ENCODE data around the gene CBY1.

Gene CBY1

DNA sequence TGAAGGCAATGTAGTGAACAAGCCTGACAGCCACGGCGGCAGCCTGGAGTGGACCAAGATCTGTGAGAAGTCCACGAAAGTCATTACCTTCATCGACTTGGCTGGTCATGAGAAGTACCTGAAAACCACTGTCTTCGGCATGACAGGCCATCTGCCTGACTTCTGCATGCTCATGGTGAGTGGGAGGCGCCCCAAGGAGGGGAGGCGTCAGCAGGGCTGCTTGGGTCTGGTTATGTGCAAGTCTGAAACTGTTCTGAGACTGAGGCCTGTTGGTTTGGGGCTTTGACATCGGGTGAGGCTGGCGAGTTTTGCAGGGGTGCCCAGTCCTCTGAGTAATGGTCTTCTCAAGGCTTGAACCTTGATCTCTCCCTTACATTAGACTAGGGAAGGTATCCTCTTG is 60.4 kb downstream of the CBY1 start:
- TF ChIP-seq CTCF (conservative IDR thresholded peaks at IDR 0.05; ENCODE audit: low read depth) = no peak
- POLR2A ChIA-PET (ENCODE audit: low non-redundant PET) = no interaction called here
- peak overlapping the region; percentile 76 for H3K27ac ChIP-seq
- no peak for DNase-seq (ENCODE audit: low spot score)
- CTCF ChIA-PET = interaction anchor here (1.1 kb wide), 1 partner anchor 9 kb away, joined by 5 read pairs; no protein-coding TSS in a partner anchor

GRCh38 chr22:38717244-38717643 is 60.8 kb downstream of the CBY1 start:
- TF ChIP-seq CTCF (conservative IDR thresholded peaks at IDR 0.05; ENCODE audit: low read depth) = no peak
- no peak for DNase-seq (ENCODE audit: low spot score)
- ChIA-PET CTCF (interaction anchor here (1.1 kb wide), 1 partner anchor 10 kb away, joined by 5 read pairs; no protein-coding TSS in a partner anchor), POLR2A (ENCODE audit: low non-redundant PET) (no interaction called here)
- H3K27ac ChIP-seq = peak overlapping the region; percentile 76

GRCh38 chr22:38718414-38718813 is 62.0 kb downstream of the CBY1 start:
- TF ChIP-seq CTCF (conservative IDR thresholded peaks at IDR 0.05; ENCODE audit: low read depth) = peak; percentile 56
- H3K27ac ChIP-seq = peak overlapping the region; percentile 76
- CTCF ChIA-PET = interaction anchor here (0.6 to 0.8 kb wide), 4 partner anchors 23 to 811 kb away, joined by 3 read pairs; partner anchors contain the start of gene BAIAP2L2
- DNase-seq (ENCODE audit: low spot score) = peak; percentile 87
- POLR2A ChIA-PET (ENCODE audit: low non-redundant PET) = no interaction called here

- peak overlapping the region; percentile 76 for H3K27ac ChIP-seq
- DNase-seq (ENCODE audit: low spot score) = no peak
- ChIA-PET POLR2A (ENCODE audit: low non-redundant PET) (interaction anchor here (0.6 kb wide), 1 partner anchor 204 kb away, joined by 6 read pairs; no protein-coding TSS in a partner anchor), CTCF (no interaction called here)
- TF ChIP-seq CTCF (conservative IDR thresholded peaks at IDR 0.05; ENCODE audit: low read depth) = no peak
Measured at GRCh38 chr22:38719196-38719595, 62.8 kb downstream of the CBY1 start.

DNA sequence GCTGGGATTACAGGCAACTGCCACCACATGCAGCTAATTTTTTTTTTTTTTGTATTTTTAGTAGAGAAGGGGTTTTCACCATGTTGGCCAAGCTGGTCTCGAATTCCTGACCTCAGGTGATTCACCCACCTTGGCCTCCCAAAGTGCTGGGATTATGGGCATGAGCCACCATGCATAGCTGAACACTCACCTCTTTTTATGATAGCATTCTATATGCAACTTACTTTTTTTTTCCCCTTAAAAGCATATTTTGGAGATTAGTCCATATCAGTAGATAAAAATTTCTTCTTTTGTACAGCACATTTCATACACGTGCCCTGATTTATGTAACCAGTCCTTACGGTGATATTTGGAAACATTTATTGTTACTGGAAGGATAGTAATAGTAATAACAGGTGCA is 63.9 kb downstream of the CBY1 start:
- 0 out of 2 replicates have a peak overlapping the region, but pooled peaks have one; percentile 11 for H3K27ac ChIP-seq
- POLR2A ChIA-PET (ENCODE audit: low non-redundant PET) = no interaction called here
- no peak for TF ChIP-seq CTCF (conservative IDR thresholded peaks at IDR 0.05; ENCODE audit: low read depth)
- CTCF ChIA-PET = interaction anchor here (1.0 kb wide), 1 partner anchor 46 kb away, joined by 3 read pairs; no protein-coding TSS in a partner anchor
- DNase-seq (ENCODE audit: low spot score) = no peak

DNA sequence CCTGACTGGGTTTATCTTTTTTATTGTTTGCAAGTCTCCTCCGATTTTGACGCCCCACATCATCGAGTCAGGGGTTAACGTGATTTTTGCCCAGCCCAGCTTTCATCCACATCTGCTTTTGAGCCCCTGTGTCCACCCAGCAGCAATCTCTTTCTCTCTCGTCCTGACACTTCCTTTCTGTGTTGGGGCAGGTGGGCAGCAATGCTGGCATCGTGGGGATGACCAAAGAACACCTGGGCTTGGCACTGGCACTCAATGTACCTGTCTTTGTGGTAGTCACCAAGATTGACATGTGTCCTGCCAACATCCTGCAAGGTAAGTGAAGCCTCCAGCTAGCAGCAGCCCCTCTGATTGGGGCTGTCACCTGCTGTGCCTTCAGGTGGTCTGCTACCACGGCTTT is 65.1 kb downstream of the CBY1 start:
- POLR2A ChIA-PET (ENCODE audit: low non-redundant PET) = no interaction called here
- TF ChIP-seq CTCF (conservative IDR thresholded peaks at IDR 0.05; ENCODE audit: low read depth) = no peak
- H3K27ac ChIP-seq = no peak overlapping the region
- DNase-seq (ENCODE audit: low spot score) = no peak
- CTCF ChIA-PET = no interaction called here

Data from RWPE1 (cell line).